Lower leg skin (tissue), 4 donors: ENCODE data around the gene SMIM23. TPM values are rescaled to one million over a fixed set of nuclear protein-coding genes. Genes with fewer than 3 reads are reported as not detected.

Source experiments
- DNase-seq, 2 donors: peaks; one replicate each; pipeline ENCODE4 v3.0.0-alpha.2; 2019; ENCODE audit warnings: low spot score in 2 of 2
- H3K4me3 ChIP-seq: fragments of 200-600 bp; sonication (generic); 2 replicates; pipeline ENCODE4 v1.5.1; 2017; ENCODE audit warnings: mild to moderate bottlenecking, low read depth; ENCODE audit not compliant: poor library complexity, severe bottlenecking
- POLR2A ChIP-seq, 2 donors: fragments of 450-650 bp; IDR thresholded peaks; one replicate each; pipeline ENCODE4 v1.6.1; 2016 to 2017; ENCODE audit warnings: antibody characterized with exemption in 2 of 2, mild to moderate bottlenecking in 1 of 2, moderate library complexity in 1 of 2
- WGBS, 2 donors: methylation state at CpG; one replicate each; pipeline ENCODE4 v1.1.5; 2018; 5-methylcytosine and 5-hydroxymethylcytosine counted together
- intact Hi-C: fragments of 100-400 bp; cut with DNase I; formaldehyde crosslinking; loops from one replicate; pipeline ENCODE4 v1.15.0; 2023; ENCODE audit warnings: low total_unique reads
- total RNA-seq, 4 donors: library from RNA; depleted of rRNA; stranded (reverse); fragments of >200 nt; gene quantifications; one replicate each; pipeline ENCODE4 v1.1.0, GENCODE V29; 2016
- TF ChIP-seq, protein P1 (sequence below), 3 donors: fragments of 450-650 bp; IDR thresholded peaks; one replicate each; pipeline ENCODE4 v1.5.1; 2016; ENCODE audit warnings: antibody characterized with exemption in 3 of 3, mild to moderate bottlenecking in 3 of 3, moderate library complexity in 2 of 3

The SMIM23 gene
- total RNA-seq, 4 donors from 2014 or later: not detected

DNA sequence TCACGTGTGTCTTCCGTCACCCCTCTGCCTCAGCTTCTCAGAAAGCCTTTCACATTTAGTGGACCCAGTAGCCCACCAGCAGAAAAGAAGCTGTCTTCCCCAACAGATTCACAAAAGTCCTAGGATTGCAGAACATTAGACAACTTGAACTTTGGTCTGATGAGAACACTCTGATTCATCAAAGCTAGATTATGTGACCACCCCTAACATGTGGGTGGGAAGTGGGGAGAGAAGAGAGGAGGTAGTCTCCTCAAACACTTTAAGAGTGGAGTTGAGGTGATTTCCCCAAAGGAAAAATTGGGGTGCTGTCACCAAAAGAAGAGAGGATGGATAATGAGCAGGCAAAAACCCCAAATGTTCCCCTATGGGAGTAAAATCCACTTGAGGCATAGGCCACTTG is 41.4 kb upstream of the SMIM23 start:
- TF ChIP-seq POLR2A (IDR thresholded peaks at IDR 0.05): no peak
- TF ChIP-seq, protein P1, sequence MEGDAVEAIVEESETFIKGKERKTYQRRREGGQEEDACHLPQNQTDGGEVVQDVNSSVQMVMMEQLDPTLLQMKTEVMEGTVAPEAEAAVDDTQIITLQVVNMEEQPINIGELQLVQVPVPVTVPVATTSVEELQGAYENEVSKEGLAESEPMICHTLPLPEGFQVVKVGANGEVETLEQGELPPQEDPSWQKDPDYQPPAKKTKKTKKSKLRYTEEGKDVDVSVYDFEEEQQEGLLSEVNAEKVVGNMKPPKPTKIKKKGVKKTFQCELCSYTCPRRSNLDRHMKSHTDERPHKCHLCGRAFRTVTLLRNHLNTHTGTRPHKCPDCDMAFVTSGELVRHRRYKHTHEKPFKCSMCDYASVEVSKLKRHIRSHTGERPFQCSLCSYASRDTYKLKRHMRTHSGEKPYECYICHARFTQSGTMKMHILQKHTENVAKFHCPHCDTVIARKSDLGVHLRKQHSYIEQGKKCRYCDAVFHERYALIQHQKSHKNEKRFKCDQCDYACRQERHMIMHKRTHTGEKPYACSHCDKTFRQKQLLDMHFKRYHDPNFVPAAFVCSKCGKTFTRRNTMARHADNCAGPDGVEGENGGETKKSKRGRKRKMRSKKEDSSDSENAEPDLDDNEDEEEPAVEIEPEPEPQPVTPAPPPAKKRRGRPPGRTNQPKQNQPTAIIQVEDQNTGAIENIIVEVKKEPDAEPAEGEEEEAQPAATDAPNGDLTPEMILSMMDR (IDR thresholded peaks at IDR 0.05): no peak
- no peak for DNase-seq
- intact Hi-C loops: no loop called here
- WGBS, 2 donors: 98% methylated on average over 2 of the region's 2 CpGs
- H3K4me3 ChIP-seq: no peak overlapping the region

DNA sequence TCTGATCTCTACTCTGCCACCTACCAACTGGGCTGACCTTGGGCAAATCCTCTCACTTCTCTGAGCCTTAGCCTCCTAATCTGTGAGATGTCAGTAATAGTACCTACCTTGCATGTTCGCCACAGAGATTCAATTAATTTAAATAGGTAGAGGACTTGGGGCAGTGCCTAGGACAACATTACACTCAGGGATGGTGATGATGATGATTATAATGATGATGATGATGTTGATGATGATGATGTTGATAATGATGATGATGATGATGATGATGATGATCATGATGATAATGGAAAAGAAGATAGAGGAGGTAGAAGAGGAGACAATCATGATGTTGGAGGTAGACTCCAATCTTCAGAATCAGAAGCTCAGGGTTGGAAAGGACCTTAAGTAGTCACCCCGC is 40.7 kb upstream of the SMIM23 start:
- TF ChIP-seq, protein P1 (IDR thresholded peaks at IDR 0.05): no peak
- no peak for TF ChIP-seq POLR2A (IDR thresholded peaks at IDR 0.05)
- no peak for DNase-seq
- intact Hi-C loops: no loop called here
- H3K4me3 ChIP-seq: no peak overlapping the region
- 97 to 100% methylated on average over 2 of the region's 2 CpGs for WGBS, 2 donors

DNA sequence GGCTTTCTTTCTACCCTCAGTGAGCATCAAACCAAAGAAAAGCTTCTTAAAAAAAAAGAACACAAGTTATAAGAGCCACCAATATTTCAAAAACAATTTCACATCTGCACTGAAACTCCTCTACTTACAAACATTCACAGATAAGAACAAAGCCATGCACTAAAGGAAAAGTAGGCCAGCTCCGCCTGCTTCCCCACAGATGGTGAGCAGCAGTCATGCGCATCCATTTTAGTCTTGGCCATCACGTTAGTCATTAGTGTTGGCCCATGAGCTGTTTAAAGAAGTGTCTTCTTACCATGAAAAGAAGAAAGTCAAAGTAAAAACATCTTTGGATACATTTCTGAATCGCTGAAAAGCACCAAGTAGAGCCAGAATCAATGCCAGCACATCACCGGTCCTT is 40.0 kb upstream of the SMIM23 start:
- H3K4me3 ChIP-seq: no peak overlapping the region
- TF ChIP-seq, protein P1 (IDR thresholded peaks at IDR 0.05): no peak
- TF ChIP-seq POLR2A (IDR thresholded peaks at IDR 0.05): no peak
- intact Hi-C loops: no loop called here
- DNase-seq: no peak
- 63 to 75% methylated on average over 5 of the region's 5 CpGs for WGBS, 2 donors

DNA sequence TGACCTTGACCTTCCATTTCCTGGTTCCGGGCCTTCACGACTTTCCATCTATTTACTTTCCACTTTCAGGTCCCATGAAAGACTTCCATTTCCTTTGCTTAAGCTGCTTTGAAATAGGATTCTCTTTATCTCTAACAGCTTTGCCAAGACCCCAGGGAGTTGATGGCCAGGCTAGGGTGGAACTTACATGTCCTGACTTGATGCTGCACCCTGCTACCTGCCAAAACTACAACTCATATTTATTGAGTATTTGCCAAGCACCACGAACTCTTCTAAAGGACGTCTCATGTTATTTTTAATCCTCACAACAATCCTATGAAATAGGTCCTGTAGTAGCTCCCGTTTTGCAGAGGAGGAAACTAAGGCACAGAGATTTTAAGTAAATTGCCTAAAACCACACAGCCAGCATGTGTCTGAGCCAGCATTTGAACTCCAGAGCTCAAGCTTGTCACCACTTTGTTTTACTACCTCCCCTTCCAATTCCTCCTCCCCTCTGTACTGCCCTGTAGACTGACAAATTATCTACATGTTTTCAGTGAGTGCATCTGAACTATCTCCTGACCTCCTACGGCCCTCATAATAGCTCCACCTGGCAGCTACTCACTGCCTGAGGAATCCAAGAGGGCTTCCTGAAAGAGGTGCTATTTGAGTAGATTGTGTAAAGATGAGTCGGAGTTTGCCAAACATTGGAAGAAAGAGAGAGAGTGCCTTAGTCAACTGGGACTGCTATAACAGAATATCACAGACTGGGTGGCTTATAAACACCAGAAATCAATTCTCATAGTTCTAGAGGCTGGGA is 38.4 kb upstream of the SMIM23 start:
- intact Hi-C loops: no loop called here
- no peak for DNase-seq
- H3K4me3 ChIP-seq: no peak overlapping the region
- TF ChIP-seq, protein P1 (IDR thresholded peaks at IDR 0.05): no peak
- no peak for TF ChIP-seq POLR2A (IDR thresholded peaks at IDR 0.05)
- WGBS, 2 donors: 64 to 68% methylated on average over 7 of the region's 7 CpGs

DNA sequence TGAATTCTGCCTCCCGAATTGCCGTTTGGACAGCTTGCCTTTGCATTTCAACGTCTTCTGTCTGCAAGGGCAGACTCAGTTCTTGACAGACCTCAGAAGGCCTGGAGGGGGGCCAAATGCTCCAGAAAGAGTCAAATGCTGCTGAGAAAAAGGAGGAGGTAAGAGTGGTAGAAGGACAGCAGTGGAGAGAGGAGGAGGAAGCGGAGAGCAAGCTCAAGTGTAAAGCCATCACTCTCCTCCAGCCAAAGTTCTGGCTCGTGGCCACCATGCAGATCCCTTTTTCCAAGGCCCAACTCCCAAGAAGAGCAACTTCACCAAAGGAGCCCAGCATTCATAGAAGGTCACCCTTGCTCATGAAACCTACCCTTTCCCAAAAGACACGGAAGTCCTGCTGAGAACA is 36.9 kb upstream of the SMIM23 start:
- 84 to 86% methylated on average over 6 of the region's 6 CpGs for WGBS, 2 donors

More for the DNA sequence above, 36.9 kb upstream of the SMIM23 start:
- H3K4me3 ChIP-seq: no peak overlapping the region
- TF ChIP-seq POLR2A (IDR thresholded peaks at IDR 0.05): no peak
- TF ChIP-seq, protein P1 (IDR thresholded peaks at IDR 0.05): no peak
- intact Hi-C loops: no loop called here
- no peak for DNase-seq
